ENCODE results near the gene LIN7A. TPM values are rescaled to one million over a fixed set of nuclear protein-coding genes. Genes with fewer than 3 reads are reported as not detected.

LIN7A gene
- total and polyA plus RNA-seq, 2 of the 8 experiments (the other 6 are each of a cell fraction or from before 2014, with no cell fraction given): 5.8 to 22.0 TPM

DNA sequence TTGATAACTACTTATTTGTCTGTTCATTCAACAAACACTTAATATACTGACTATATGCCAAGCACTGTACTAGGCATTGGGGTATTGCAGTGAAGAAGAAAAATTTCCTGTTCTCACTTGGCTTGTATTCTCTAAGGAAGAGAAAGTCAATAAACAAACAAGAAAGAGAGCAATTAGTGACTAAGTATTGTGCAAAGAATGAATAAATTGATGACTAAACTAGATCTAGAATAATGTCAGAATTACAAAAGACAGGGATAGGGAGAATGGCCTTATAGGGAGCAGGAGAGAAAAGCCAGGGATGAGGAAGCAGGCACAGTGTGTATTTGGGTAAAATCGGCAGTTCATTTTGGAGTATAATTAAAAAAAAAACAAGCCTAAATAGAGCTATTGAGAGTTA is 4.2 kb upstream of the LIN7A start (continued):
- TF ChIP-seq, protein P1, sequence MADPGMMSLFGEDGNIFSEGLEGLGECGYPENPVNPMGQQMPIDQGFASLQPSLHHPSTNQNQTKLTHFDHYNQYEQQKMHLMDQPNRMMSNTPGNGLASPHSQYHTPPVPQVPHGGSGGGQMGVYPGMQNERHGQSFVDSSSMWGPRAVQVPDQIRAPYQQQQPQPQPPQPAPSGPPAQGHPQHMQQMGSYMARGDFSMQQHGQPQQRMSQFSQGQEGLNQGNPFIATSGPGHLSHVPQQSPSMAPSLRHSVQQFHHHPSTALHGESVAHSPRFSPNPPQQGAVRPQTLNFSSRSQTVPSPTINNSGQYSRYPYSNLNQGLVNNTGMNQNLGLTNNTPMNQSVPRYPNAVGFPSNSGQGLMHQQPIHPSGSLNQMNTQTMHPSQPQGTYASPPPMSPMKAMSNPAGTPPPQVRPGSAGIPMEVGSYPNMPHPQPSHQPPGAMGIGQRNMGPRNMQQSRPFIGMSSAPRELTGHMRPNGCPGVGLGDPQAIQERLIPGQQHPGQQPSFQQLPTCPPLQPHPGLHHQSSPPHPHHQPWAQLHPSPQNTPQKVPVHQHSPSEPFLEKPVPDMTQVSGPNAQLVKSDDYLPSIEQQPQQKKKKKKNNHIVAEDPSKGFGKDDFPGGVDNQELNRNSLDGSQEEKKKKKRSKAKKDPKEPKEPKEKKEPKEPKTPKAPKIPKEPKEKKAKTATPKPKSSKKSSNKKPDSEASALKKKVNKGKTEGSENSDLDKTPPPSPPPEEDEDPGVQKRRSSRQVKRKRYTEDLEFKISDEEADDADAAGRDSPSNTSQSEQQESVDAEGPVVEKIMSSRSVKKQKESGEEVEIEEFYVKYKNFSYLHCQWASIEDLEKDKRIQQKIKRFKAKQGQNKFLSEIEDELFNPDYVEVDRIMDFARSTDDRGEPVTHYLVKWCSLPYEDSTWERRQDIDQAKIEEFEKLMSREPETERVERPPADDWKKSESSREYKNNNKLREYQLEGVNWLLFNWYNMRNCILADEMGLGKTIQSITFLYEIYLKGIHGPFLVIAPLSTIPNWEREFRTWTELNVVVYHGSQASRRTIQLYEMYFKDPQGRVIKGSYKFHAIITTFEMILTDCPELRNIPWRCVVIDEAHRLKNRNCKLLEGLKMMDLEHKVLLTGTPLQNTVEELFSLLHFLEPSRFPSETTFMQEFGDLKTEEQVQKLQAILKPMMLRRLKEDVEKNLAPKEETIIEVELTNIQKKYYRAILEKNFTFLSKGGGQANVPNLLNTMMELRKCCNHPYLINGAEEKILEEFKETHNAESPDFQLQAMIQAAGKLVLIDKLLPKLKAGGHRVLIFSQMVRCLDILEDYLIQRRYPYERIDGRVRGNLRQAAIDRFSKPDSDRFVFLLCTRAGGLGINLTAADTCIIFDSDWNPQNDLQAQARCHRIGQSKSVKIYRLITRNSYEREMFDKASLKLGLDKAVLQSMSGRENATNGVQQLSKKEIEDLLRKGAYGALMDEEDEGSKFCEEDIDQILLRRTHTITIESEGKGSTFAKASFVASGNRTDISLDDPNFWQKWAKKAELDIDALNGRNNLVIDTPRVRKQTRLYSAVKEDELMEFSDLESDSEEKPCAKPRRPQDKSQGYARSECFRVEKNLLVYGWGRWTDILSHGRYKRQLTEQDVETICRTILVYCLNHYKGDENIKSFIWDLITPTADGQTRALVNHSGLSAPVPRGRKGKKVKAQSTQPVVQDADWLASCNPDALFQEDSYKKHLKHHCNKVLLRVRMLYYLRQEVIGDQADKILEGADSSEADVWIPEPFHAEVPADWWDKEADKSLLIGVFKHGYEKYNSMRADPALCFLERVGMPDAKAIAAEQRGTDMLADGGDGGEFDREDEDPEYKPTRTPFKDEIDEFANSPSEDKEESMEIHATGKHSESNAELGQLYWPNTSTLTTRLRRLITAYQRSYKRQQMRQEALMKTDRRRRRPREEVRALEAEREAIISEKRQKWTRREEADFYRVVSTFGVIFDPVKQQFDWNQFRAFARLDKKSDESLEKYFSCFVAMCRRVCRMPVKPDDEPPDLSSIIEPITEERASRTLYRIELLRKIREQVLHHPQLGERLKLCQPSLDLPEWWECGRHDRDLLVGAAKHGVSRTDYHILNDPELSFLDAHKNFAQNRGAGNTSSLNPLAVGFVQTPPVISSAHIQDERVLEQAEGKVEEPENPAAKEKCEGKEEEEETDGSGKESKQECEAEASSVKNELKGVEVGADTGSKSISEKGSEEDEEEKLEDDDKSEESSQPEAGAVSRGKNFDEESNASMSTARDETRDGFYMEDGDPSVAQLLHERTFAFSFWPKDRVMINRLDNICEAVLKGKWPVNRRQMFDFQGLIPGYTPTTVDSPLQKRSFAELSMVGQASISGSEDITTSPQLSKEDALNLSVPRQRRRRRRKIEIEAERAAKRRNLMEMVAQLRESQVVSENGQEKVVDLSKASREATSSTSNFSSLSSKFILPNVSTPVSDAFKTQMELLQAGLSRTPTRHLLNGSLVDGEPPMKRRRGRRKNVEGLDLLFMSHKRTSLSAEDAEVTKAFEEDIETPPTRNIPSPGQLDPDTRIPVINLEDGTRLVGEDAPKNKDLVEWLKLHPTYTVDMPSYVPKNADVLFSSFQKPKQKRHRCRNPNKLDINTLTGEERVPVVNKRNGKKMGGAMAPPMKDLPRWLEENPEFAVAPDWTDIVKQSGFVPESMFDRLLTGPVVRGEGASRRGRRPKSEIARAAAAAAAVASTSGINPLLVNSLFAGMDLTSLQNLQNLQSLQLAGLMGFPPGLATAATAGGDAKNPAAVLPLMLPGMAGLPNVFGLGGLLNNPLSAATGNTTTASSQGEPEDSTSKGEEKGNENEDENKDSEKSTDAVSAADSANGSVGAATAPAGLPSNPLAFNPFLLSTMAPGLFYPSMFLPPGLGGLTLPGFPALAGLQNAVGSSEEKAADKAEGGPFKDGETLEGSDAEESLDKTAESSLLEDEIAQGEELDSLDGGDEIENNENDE (IDR thresholded peaks at IDR 0.05; ENCODE audit: insufficient replicate concordance, low read length): no peak
- TF ChIP-seq MAFK (IDR thresholded peaks at IDR 0.05; ENCODE audit: low read depth, low read length) (no peak), SIN3A (conservative IDR thresholded peaks at IDR 0.05 in 1 of 2, IDR thresholded peaks at IDR 0.05 in 1 of 2; ENCODE audit: low read depth in 1 of 2, low read length in 2 of 2) (no peak), KDM1A (IDR thresholded peaks at IDR 0.05; ENCODE audit: borderline replicate concordance, low read length) (no peak), BCL11A (IDR thresholded peaks at IDR 0.05; ENCODE audit: low read depth in 2 of 2, low read length in 2 of 2) (no peak), PHF8 (conservative IDR thresholded peaks at IDR 0.05; ENCODE audit: low read depth, low read length) (no peak), NRF1 (IDR thresholded peaks at IDR 0.05; ENCODE audit: low read depth, low read length) (no peak), BACH1 (IDR thresholded peaks at IDR 0.05; ENCODE audit: low read length) (no peak)
